GM10266 (cell line): ENCODE measurements around the gene NPEPPS.
A peak's percentile ranks its signal among the peaks of the same experiment; 100 is the strongest.
"Not testable (repeated sequence)": the region's sequence is repeated elsewhere in the genome, so short reads cannot be mapped to it uniquely, and the experiment has no call there.

Source experiments
- DNase-seq: peaks from one replicate; pipeline ENCODE4 v3.0.0; 2012; ENCODE audit errors: extremely low spot score
- CTCF ChIP-seq: IDR thresholded peaks from 2 replicates; pipeline ENCODE4 v1.5.1; 2012; ENCODE audit warnings: mild to moderate bottlenecking, low read depth; ENCODE audit not compliant: control insufficient read depth, insufficient read depth; ENCODE audit errors: missing control alignments

NPEPPS gene

GRCh38 chr17:47530557-47531232 is at the start of gene NPEPPS:
Gene NPEPPS (plus strand): TSS chr17:47531108. CDS start chr17:47531301, 193 bp downstream.
- DNase-seq, result peak; percentile 91

- DNase-seq, result not testable (repeated sequence)
Observed at GRCh38 chr17:47491841-47492212, 39.1 kb upstream of the NPEPPS start.

- not testable (repeated sequence) for DNase-seq
Observed at GRCh38 chr17:47499074-47499473, 31.8 kb upstream of the NPEPPS start.

GRCh38 chr17:47499494-47499893 is 31.4 kb upstream of the NPEPPS start:
- DNase-seq, result not testable (repeated sequence)

GRCh38 chr17:47500620-47501019 is 30.3 kb upstream of the NPEPPS start:
- not testable (repeated sequence) for DNase-seq
- TF ChIP-seq CTCF, result peak; percentile 12

GRCh38 chr17:47502122-47502731 is 28.7 kb upstream of the NPEPPS start:
- not testable (repeated sequence) for DNase-seq

- not testable (repeated sequence) for DNase-seq
Observed at GRCh38 chr17:47502776-47503455, 28.0 kb upstream of the NPEPPS start.

GRCh38 chr17:47511701-47512146 is 19.2 kb upstream of the NPEPPS start:
- DNase-seq, result not testable (repeated sequence)

GRCh38 chr17:47513301-47513700 is 17.6 kb upstream of the NPEPPS start:
- DNase-seq, result not testable (repeated sequence)

- DNase-seq, result not testable (repeated sequence)
Observed at GRCh38 chr17:47518880-47519279, 12.0 kb upstream of the NPEPPS start.

GRCh38 chr17:47519365-47519764 is 11.5 kb upstream of the NPEPPS start:
- not testable (repeated sequence) for DNase-seq

GRCh38 chr17:47520279-47520678 is 10.6 kb upstream of the NPEPPS start:
- not testable (repeated sequence) for DNase-seq

GRCh38 chr17:47521434-47521833 is 9.5 kb upstream of the NPEPPS start:
- DNase-seq, result not testable (repeated sequence)

GRCh38 chr17:47522341-47522740 is 8.6 kb upstream of the NPEPPS start:
- DNase-seq, result not testable (repeated sequence)

GRCh38 chr17:47531233-47531820 is 419 bp downstream of the NPEPPS start:
- peak; percentile 16 for DNase-seq

- not testable (repeated sequence) for DNase-seq
Observed at GRCh38 chr17:47539085-47539484, 8.2 kb downstream of the NPEPPS start.

GRCh38 chr17:47541676-47542075 is 10.8 kb downstream of the NPEPPS start:
- not testable (repeated sequence) for DNase-seq

- DNase-seq, result not testable (repeated sequence)
Observed at GRCh38 chr17:47544327-47544726, 13.4 kb downstream of the NPEPPS start.

GRCh38 chr17:47554733-47555132 is 23.8 kb downstream of the NPEPPS start:
- not testable (repeated sequence) for DNase-seq

GRCh38 chr17:47556108-47556507 is 25.2 kb downstream of the NPEPPS start:
- not testable (repeated sequence) for DNase-seq
